ENCODE data around the gene FBXL22.
"Not testable (repeated sequence)": the region's sequence is repeated elsewhere in the genome, so short reads cannot be mapped to it uniquely, and the experiment has no call there.

GRCh38 chr15:63620760-63621159, 23.6 kb downstream of the FBXL22 start:
- TF ChIP-seq POLR2AphosphoS5 (IDR thresholded peaks at IDR 0.05; ENCODE audit: low read depth); REST (IDR thresholded peaks at IDR 0.05; ENCODE audit: unreplicated experiment); CTCF (conservative IDR thresholded peaks at IDR 0.05; ENCODE audit: low read depth in 2 of 2); EZH2 (IDR thresholded peaks at IDR 0.05; ENCODE audit: low read depth, unreplicated experiment); CREB1 (CRISPR knock-in tag; IDR thresholded peaks at IDR 0.05; ENCODE audit: low read depth); NANOG (IDR thresholded peaks at IDR 0.05; ENCODE audit: borderline replicate concordance); EZH2phosphoT487 (IDR thresholded peaks at IDR 0.05; ENCODE audit: unreplicated experiment): not testable (repeated sequence)

Data from GM23338 (cell line).